Measurements from ENCODE around the gene DPF1. TPM values are rescaled to one million over a fixed set of nuclear protein-coding genes. Genes with fewer than 3 reads are reported as not detected.

DPF1 gene
- total RNA-seq, 4 donors from 2014 or later = not detected

DNA sequence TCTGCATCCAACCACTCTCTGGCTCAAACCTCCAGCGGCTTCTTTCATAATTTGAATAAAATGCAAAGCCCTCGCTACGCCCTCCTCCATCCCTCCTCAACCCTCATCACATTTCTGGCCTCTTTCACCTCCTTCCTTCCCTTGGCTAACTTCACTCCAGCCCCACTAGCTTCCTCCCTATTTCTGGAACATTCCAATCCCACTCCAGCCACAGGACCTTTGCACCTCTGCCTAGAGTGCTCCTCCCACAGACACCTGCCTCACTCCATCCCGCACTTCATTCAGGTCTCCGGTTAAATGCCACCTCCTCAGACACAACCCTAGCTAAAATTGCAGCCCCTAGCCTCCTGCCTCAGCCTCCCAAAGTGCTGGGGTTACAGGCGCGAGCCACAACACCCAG lies 7.9 kb upstream of the DPF1 start:
- TF ChIP-seq, protein P1, sequence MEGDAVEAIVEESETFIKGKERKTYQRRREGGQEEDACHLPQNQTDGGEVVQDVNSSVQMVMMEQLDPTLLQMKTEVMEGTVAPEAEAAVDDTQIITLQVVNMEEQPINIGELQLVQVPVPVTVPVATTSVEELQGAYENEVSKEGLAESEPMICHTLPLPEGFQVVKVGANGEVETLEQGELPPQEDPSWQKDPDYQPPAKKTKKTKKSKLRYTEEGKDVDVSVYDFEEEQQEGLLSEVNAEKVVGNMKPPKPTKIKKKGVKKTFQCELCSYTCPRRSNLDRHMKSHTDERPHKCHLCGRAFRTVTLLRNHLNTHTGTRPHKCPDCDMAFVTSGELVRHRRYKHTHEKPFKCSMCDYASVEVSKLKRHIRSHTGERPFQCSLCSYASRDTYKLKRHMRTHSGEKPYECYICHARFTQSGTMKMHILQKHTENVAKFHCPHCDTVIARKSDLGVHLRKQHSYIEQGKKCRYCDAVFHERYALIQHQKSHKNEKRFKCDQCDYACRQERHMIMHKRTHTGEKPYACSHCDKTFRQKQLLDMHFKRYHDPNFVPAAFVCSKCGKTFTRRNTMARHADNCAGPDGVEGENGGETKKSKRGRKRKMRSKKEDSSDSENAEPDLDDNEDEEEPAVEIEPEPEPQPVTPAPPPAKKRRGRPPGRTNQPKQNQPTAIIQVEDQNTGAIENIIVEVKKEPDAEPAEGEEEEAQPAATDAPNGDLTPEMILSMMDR (IDR thresholded peaks at IDR 0.05; ENCODE audit: low read depth) = no peak

DNA sequence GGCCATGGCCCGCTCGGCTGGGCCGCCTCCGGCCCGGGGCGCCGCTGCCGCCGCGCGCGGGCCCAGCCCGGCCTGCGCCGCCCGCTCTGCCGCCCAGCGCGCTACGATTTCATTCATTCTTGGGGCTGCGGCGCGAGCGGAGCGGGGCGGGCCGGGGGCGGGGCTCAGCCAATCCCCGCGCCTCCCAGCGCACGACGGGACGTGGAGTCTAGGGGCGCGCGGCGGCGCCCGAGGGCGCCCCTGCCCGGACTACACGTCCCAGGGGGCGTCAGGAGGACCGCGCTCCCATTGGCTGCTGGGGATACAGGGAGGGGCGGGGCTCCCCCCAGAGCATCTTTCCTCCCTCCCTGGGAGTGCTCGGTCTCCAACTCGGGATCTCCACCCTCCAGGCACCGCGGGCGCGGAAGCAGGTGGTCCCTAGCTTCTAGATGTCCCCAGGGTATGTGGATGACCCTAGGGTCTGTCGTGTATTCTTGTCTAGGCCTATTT lies 5.6 kb upstream of the DPF1 start:
- TF ChIP-seq, protein P1 (IDR thresholded peaks at IDR 0.05; ENCODE audit: low read depth) = no peak

DNA sequence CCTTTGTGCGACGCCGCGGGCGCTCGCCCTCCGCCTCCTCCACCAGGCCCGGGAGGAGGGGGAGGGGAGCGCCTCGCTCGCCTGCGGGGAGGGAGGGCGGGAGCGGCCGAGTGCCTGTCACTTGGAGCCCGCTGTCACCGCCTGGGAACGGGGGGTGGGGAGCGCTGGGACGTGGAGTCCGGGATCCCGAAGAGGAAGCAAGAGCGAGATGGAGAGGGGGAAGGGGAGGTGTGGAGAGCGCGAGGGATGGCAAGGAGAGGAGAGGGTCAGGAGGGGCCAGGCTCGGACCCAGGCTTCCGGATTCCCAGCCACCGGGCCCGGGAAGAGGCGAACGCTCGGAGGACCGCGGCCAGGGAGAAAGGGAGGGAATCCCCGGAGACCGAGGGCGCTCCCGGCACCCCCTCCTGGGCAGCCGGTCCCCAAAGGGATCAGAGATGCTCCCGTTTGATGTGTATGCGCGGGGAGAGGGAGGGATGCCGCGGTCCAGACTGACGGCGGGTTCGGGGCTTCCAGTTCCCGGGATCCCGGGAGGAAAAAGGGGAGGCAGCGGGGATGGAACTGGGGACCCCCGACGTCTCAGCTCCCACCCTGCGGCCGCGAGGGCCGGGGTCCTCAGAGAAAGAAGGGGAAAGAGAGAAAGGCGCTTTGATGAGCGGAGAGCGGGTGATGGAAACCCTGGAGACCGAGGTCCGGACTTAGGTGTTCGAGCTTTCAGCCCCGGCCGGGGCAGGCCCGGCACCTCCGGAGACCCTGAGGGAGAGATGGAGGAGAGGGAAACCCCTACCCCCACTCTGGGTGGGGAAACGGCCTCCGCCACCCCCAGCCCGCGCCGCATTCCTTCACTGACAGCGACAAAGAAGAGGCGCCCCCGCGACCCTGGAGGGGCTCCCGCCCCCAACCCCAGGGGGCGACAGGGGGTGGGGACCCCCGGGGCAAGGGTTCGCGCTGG lies 4.7 kb upstream of the DPF1 start:
- TF ChIP-seq, protein P1 (IDR thresholded peaks at IDR 0.05; ENCODE audit: low read depth) = no peak

DNA sequence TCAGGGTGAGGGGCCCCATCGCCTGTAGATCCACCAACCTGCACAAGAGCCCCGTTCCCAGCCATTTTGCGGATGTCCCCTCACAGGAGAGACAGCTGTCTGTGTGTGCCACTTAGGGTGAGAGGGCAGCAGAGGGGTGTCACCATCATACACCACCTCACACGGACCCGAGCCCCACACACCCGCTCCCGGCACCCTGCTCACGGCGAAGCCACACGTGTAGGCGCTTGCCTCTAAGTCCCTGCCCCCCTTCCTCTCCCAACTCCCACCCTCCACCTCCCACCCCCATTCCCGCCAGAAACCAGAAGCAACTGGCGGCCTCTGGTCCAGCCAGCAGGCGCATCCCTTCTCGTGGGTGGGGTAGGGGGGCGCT lies 4.0 kb upstream of the DPF1 start:
- TF ChIP-seq, protein P1 (IDR thresholded peaks at IDR 0.05; ENCODE audit: low read depth) = no peak

DNA sequence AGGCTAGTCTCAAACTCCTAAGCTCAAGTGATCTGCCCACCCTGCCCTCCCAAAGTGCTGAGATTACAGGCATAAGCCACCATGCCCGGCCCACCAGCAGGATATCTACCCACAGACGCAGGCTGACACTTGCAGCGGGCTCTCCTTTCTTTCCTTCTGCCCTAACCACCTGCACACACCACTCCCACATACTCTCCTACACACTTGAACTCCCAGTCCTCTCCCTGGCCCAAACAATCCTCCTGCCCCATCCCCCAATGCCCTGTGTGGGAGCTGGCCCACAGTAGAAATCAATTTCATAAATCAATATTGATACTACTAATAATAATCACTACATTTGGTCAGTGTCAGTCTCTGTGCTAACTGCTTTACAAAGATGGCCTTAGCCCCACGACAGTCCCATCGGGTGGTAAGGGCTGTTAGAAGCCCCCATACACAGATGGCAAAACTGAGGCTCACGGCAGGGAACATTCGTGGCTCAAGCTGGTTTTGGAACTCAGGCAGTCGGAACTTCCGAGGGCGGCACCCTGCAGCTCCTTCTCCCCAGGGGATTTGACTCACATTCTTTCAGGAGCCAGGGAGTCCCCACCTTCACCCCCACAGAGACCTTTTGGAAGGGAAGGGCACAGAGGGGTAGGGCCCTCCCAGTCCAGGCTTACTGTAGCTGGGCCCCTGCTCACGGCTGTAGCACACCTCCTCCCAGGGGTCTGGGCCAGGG lies 3.4 kb upstream of the DPF1 start:
- TF ChIP-seq, protein P1 (IDR thresholded peaks at IDR 0.05; ENCODE audit: low read depth) = no peak

DNA sequence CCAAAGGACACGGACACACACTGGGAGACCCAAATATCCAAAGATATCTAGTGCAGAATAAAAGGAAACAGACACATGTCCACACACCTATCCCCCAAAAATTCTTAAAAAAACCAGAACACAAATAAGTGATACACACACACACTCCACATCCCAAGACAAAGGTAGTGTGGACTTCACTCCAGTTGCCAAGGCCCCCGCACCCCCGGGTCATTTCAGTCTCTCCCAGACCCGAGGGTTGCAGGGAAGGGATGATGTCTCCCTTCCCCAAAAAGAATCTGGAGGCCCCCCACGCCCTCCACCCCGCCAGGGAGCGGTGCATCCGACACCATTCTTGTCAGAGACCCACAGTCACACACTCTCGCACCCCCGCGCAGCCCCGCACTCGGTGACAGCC lies 407 bp downstream of the DPF1 start:
- TF ChIP-seq, protein P1 (IDR thresholded peaks at IDR 0.05; ENCODE audit: low read depth) = no peak

DNA sequence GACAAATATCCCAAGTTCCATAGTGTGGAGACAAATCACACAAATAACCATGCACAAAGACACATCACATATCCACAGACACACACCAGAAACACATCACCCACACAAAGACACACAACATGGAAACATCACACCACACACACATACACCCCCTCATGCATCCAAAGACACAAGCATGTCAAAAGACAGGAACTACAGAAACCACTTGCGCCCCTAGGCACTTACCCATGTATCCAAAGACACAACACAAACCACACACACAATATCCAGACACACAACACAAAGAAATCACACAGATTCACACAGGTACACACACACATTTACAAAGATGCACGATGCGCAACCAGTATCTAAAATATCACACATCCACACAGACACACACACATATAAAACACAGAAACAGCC lies 901 bp downstream of the DPF1 start:
- TF ChIP-seq, protein P1 (IDR thresholded peaks at IDR 0.05; ENCODE audit: low read depth) = no peak
